ENCODE results near the gene LETM1.

DNA sequence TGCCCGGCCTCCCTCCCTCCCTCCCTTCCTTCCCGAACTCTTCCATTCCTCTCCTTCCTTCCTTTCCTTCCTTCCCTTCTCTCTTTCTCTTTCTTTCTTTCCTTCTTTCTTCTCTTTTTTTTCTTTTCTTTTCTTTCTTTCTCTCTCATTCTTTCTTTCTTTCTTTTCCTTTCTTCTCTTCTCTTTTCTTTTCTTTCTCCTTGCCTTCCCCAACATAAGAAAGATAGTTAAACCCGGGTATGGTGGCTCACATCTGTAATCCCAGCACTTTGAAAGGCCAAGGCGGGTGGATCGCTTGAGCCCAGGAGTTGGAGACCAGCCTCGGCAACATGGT, 40.7 kb upstream of the LETM1 start:
- TF ChIP-seq, protein P1, sequence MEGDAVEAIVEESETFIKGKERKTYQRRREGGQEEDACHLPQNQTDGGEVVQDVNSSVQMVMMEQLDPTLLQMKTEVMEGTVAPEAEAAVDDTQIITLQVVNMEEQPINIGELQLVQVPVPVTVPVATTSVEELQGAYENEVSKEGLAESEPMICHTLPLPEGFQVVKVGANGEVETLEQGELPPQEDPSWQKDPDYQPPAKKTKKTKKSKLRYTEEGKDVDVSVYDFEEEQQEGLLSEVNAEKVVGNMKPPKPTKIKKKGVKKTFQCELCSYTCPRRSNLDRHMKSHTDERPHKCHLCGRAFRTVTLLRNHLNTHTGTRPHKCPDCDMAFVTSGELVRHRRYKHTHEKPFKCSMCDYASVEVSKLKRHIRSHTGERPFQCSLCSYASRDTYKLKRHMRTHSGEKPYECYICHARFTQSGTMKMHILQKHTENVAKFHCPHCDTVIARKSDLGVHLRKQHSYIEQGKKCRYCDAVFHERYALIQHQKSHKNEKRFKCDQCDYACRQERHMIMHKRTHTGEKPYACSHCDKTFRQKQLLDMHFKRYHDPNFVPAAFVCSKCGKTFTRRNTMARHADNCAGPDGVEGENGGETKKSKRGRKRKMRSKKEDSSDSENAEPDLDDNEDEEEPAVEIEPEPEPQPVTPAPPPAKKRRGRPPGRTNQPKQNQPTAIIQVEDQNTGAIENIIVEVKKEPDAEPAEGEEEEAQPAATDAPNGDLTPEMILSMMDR (IDR thresholded peaks at IDR 0.05) = no peak
- no peak for TF ChIP-seq POLR2A (IDR thresholded peaks at IDR 0.05)
